Measurements from ENCODE around the gene VWC2L. TPM values are rescaled to one million over a fixed set of nuclear protein-coding genes. Genes with fewer than 3 reads are reported as not detected.

Gene VWC2L
- total RNA-seq, 1 experiment from 2014 or later, result not detected

DNA sequence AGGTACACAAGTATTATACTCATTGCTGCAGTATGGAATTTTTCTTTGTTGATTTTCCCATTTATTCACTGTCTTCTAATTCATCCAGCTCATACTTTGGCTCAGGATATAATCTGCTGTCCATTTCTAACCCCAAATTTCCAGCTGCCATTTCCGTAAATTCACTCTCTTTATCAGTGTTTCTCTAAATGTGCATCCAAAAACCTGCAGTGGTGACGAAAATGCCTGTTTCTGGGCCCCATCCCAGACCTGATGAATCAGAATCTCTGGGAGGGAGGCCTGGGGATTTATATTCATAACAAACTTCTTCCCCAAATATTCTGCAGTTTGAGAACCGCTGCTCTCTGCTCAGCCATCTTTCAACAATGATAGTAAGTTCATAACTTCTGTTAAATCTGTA lies 86.6 kb downstream of the VWC2L start:
- no peak for DNase-seq (ENCODE audit: low spot score)
- H3K36me3 ChIP-seq (ENCODE audit: insufficient read depth, low read length, poor library complexity, severe bottlenecking), result no peaks in the 10 kb centered on the region
- ChIA-PET CTCF (no interaction called here), POLR2A (ENCODE audit: low non-redundant PET) (no interaction called here)
- no peaks in the 10 kb centered on the region for H3K4me1 ChIP-seq (ENCODE audit: insufficient read depth, low read length, poor library complexity, severe bottlenecking)
- intact Hi-C loops (cut with micrococcal nuclease; ENCODE audit: unreplicated experiment), result no loop called here
- no TSS peak for BruUV-seq (replicated peaks)
- TF ChIP-seq CTCF (conservative IDR thresholded peaks at IDR 0.05; ENCODE audit: low read depth, low read length), result no peak
- TF ChIP-seq EZH2 (IDR thresholded peaks at IDR 0.05; ENCODE audit: borderline replicate concordance, low read depth, low read length, poor library complexity, severe bottlenecking), result no peak
- H3K9me3 ChIP-seq (ENCODE audit: low read depth, low read length, poor library complexity, severe bottlenecking), result no peaks in the 10 kb centered on the region
- H3K27me3 ChIP-seq (replicated peaks; ENCODE audit: insufficient read depth, low read depth, low read length, poor library complexity), result no peaks in the 10 kb centered on the region
- no peak overlapping the region for H3K4me3 ChIP-seq (ENCODE audit: low read depth, low read length, poor library complexity, severe bottlenecking)
- H3K27ac ChIP-seq (ENCODE audit: low read depth, low read length, poor library complexity, severe bottlenecking), result no peak overlapping the region

GRCh38 chr2:214503568-214503967 lies 92.7 kb downstream of the VWC2L start:
- Histone ChIP-seq H3K4me3 (ENCODE audit: low read depth, low read length, poor library complexity, severe bottlenecking) (no peak overlapping the region), H3K27ac (ENCODE audit: low read depth, low read length, poor library complexity, severe bottlenecking) (no peak overlapping the region), H3K4me1 (ENCODE audit: insufficient read depth, low read length, poor library complexity, severe bottlenecking) (no peaks in the 10 kb centered on the region), H3K36me3 (ENCODE audit: insufficient read depth, low read length, poor library complexity, severe bottlenecking) (no peaks in the 10 kb centered on the region), H3K9me3 (ENCODE audit: low read depth, low read length, poor library complexity, severe bottlenecking) (no peaks in the 10 kb centered on the region), H3K27me3 (replicated peaks; ENCODE audit: insufficient read depth, low read depth, low read length, poor library complexity) (no peaks in the 10 kb centered on the region)
- no peak for TF ChIP-seq EZH2 (IDR thresholded peaks at IDR 0.05; ENCODE audit: borderline replicate concordance, low read depth, low read length, poor library complexity, severe bottlenecking)
- TF ChIP-seq CTCF (conservative IDR thresholded peaks at IDR 0.05; ENCODE audit: low read depth, low read length), result no peak
- POLR2A ChIA-PET (ENCODE audit: low non-redundant PET), result no interaction called here
- no peak for DNase-seq (ENCODE audit: low spot score)
- CTCF ChIA-PET, result no interaction called here
- BruUV-seq (replicated peaks), result no TSS peak
- intact Hi-C loops (cut with micrococcal nuclease; ENCODE audit: unreplicated experiment), result no loop called here

- ChIA-PET CTCF (no interaction called here), POLR2A (ENCODE audit: low non-redundant PET) (no interaction called here)
- Histone ChIP-seq H3K27me3 (replicated peaks; ENCODE audit: insufficient read depth, low read depth, low read length, poor library complexity) (no peaks in the 10 kb centered on the region), H3K36me3 (ENCODE audit: insufficient read depth, low read length, poor library complexity, severe bottlenecking) (no peaks in the 10 kb centered on the region), H3K9me3 (ENCODE audit: low read depth, low read length, poor library complexity, severe bottlenecking) (no peaks in the 10 kb centered on the region), H3K4me3 (ENCODE audit: low read depth, low read length, poor library complexity, severe bottlenecking) (no peak overlapping the region), H3K27ac (ENCODE audit: low read depth, low read length, poor library complexity, severe bottlenecking) (no peak overlapping the region), H3K4me1 (ENCODE audit: insufficient read depth, low read length, poor library complexity, severe bottlenecking) (no peaks in the 10 kb centered on the region)
- intact Hi-C loops (cut with micrococcal nuclease; ENCODE audit: unreplicated experiment), result no loop called here
- no peak for TF ChIP-seq CTCF (conservative IDR thresholded peaks at IDR 0.05; ENCODE audit: low read depth, low read length)
- TF ChIP-seq EZH2 (IDR thresholded peaks at IDR 0.05; ENCODE audit: borderline replicate concordance, low read depth, low read length, poor library complexity, severe bottlenecking), result no peak
- BruUV-seq (replicated peaks), result no TSS peak
- no peak for DNase-seq (ENCODE audit: low spot score)
Observed at GRCh38 chr2:214504599-214505376, 93.9 kb downstream of the VWC2L start.
